K562 (cell line): Measurements from ENCODE around the gene PRR15L. TPM values are rescaled to one million over a fixed set of nuclear protein-coding genes. Genes with fewer than 3 reads are reported as not detected.

ENCODE experiments used
- ETV5 ChIP-seq: sonication (generic); formaldehyde crosslinking; IDR thresholded peaks from 2 replicates; pipeline ENCODE4 v1.4.0; 2020; ENCODE audit warnings: low read depth, mild to moderate bottlenecking, missing genetic modification reagents
- FOXA1 ChIP-seq: fragments of 450-650 bp; IDR thresholded peaks from 2 replicates; pipeline ENCODE4 v1.6.1; 2016; ENCODE audit warnings: mild to moderate bottlenecking, borderline replicate concordance
- GTF2A2 ChIP-seq: IDR thresholded peaks from 2 replicates; pipeline ENCODE4 v1.6.1; 2016; ENCODE audit warnings: mild to moderate bottlenecking, missing genetic modification characterization, missing compliant biosample characterization
- ILF3 ChIP-seq: fragments of 450-650 bp; IDR thresholded peaks from 2 replicates; pipeline ENCODE4 v1.6.1; 2018; ENCODE audit warnings: antibody characterized with exemption, mild to moderate bottlenecking, moderate library complexity, borderline replicate concordance
- MYC ChIP-seq, 2 experiments: fragments of 250-450 bp in 1 of 2; sonication (Bioruptor Pico) in 1 of 2; IDR thresholded peaks; 2 replicates each; pipeline versions ENCODE4 v1.5.1 to v1.6.1; 2012 to 2021; ENCODE audit warnings: low read depth in 2 of 2, borderline replicate concordance in 1 of 2, improper control_type of control experiment in 1 of 2, low read length in 1 of 2, mild to moderate bottlenecking in 1 of 2, moderate library complexity in 1 of 2
- NR2F6 ChIP-seq: fragments of 450-650 bp; formaldehyde crosslinking; IDR thresholded peaks from 2 replicates; pipeline ENCODE4 v1.4.0; 2020; ENCODE audit warnings: mild to moderate bottlenecking
- NRF1 ChIP-seq, 2 experiments: fragments of 450-650 bp; IDR thresholded peaks in 1 of 2; conservative IDR thresholded peaks in 1 of 2; 2 replicates each; pipeline ENCODE4 v1.6.1; 2014; ENCODE audit warnings: mild to moderate bottlenecking in 2 of 2
- PHF21A ChIP-seq: fragments of 450-650 bp; IDR thresholded peaks from 2 replicates; pipeline ENCODE4 v1.6.1; 2017; ENCODE audit warnings: low read depth, borderline replicate concordance
- TCFL5 ChIP-seq: fragments of 250-450 bp; sonication (Bioruptor Pico); conservative IDR thresholded peaks from 2 replicates; pipeline ENCODE4 v1.6.1; 2021; ENCODE audit warnings: mild to moderate bottlenecking, moderate library complexity, matching md5 sums
- XRCC3 ChIP-seq: fragments of 450-650 bp; IDR thresholded peaks from 2 replicates; pipeline ENCODE4 v1.6.1; 2017; ENCODE audit warnings: mild to moderate bottlenecking, moderate library complexity
- ZNF431 ChIP-seq: sonication (generic); formaldehyde crosslinking; IDR thresholded peaks from 2 replicates; pipeline ENCODE4 v1.8.0; 2022; ENCODE audit warnings: mild to moderate bottlenecking, missing genetic modification reagents
- ZNF696 ChIP-seq: fragments of 250-450 bp; sonication (Bioruptor Pico); conservative IDR thresholded peaks from 2 replicates; pipeline ENCODE4 v1.4.0; 2020; ENCODE audit warnings: mild to moderate bottlenecking, moderate library complexity
- ZNF766 ChIP-seq: fragments of 200-800 bp; sonication (Bioruptor generic); conservative IDR thresholded peaks from 2 replicates; pipeline ENCODE4 v1.6.1; 2016; ENCODE audit warnings: missing genetic modification characterization, missing compliant biosample characterization
- polyA plus RNA-seq, 8 experiments: library from polyadenylated mRNA; depleted of rRNA in 4 of 8; stranded (reverse) in 5 of 8; unstranded in 3 of 8; fragments of >200 nt; fragmentation: Nextera tagmentation in 2 of 8; fragmentation: Illumina TruSeq in 1 of 8; extraction: Ambion mirVana in 2 of 8; extraction: Trizol in 1 of 8; gene quantifications; 2 replicates each; pipeline versions ENCODE4 v1.2.1 to v1.2.3, GENCODE V29; 2011 to 2014; ENCODE audit warnings: inconsistent platforms in 1 of 8, missing spikeins in 1 of 8
- total RNA-seq, 7 experiments: library from RNA; depleted of rRNA in 6 of 7; stranded (reverse); fragments of >200 nt in 6 of 7; fragmentation: Illumina TruSeq in 2 of 7; extraction: Trizol in 2 of 7; gene quantifications; 2 replicates each; pipeline versions ENCODE4 v1.2.1 to v1.2.3, GENCODE V29; 2011 to 2021; ENCODE audit warnings: low replicate concordance in 1 of 7
- TF ChIP-seq, protein P1 (sequence below): IDR thresholded peaks from 3 replicates; pipeline ENCODE4 v1.6.1; 2011; ENCODE audit warnings: borderline replicate concordance, mild to moderate bottlenecking; ENCODE audit not compliant: insufficient read length, insufficient read depth
- TF ChIP-seq, protein P2 (sequence below): fragments of 250-450 bp; sonication (Bioruptor Pico); IDR thresholded peaks from 2 replicates; pipeline ENCODE4 v1.4.0; 2020; ENCODE audit warnings: borderline replicate concordance
- TF ChIP-seq, protein P3 (sequence below): sonication (generic); formaldehyde crosslinking; IDR thresholded peaks from 2 replicates; pipeline ENCODE4 v1.8.0; 2022; ENCODE audit warnings: mild to moderate bottlenecking, missing genetic modification reagents
- TF ChIP-seq, protein P4 (sequence below), 2 experiments: fragments of 250-450 bp in 1 of 2; fragments of 450-650 bp in 1 of 2; sonication (Bioruptor Pico) in 1 of 2; IDR thresholded peaks; 2 replicates each; pipeline versions ENCODE4 v1.6.1 to v1.8.0; 2016 to 2021; ENCODE audit warnings: mild to moderate bottlenecking in 2 of 2, moderate library complexity in 2 of 2, missing compliant biosample characterization in 1 of 2, missing genetic modification characterization in 1 of 2
- TF ChIP-seq, protein P5 (sequence below): fragments of 250-450 bp; sonication (Bioruptor Pico); IDR thresholded peaks from 2 replicates; pipeline ENCODE4 v1.4.0; 2020; ENCODE audit warnings: mild to moderate bottlenecking, moderate library complexity

PRR15L gene
- total and polyA plus RNA-seq, 9 of the 15 experiments (the other 6 are each of a cell fraction or from before 2014, with no cell fraction given), result 0.03 TPM; not detected in 8

DNA sequence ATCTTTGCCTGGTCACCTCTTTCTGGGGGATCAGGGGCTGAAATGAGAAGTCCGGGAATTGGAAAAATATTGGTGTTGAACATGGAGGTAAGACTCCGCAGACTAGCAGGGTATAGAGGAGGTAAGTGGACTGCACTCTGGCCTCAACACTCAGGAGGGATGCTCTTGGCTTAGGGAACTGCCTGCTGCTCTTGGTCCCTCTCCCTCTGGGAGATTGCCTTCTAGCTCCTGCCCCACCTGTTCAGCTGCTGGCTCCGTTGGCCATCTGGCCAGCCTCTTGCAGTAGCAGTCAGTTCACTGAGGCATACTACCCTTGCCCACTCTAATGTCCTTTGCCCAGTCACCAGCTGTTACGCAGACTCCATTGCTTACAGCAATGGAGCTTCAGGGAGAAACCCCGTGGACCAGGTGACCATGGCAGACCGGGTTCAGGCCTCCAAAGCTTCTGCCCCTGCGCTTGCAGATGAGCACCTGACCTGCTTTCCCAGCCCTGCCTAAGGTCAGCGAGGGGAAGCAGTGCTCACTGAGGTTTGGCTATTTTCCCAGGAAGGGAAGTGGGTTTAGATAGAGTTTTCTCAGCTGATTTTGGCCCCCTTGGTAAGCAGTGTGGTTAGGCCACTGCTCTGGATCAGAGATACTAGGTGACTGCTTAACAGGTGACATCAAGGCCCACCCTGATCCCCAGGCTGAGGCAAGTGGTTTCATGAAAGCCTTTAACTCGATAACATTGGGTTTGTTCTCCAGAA, 25.1 kb upstream of the PRR15L start (continued):
- TF ChIP-seq ZNF431 (CRISPR knock-in tag) (no peak), GTF2A2 (no peak), ILF3 (no peak), ETV5 (peak; percentile 35), MYC (IDR thresholded peaks at IDR 0.05; ENCODE audit: low read depth, low read length) (no peak), MYC (CRISPR knock-in tag; IDR thresholded peaks at IDR 0.05; ENCODE audit: borderline replicate concordance, low read depth) (no peak; the same call in 1 of the 2 replicates), XRCC3 (no peak), NRF1 (conservative IDR thresholded peaks at IDR 0.05 in 1 of 2, IDR thresholded peaks at IDR 0.05 in 1 of 2) (peak in 1 of 2 experiments; percentile 29; a peak in 2 of 4 replicates), ZNF766 (no peak), ZNF696 (CRISPR knock-in tag) (no peak), FOXA1 (no peak), TCFL5 (CRISPR knock-in tag) (no peak), NR2F6 (CRISPR knock-in tag) (no peak), PHF21A (no peak)
- TF ChIP-seq, protein P1, sequence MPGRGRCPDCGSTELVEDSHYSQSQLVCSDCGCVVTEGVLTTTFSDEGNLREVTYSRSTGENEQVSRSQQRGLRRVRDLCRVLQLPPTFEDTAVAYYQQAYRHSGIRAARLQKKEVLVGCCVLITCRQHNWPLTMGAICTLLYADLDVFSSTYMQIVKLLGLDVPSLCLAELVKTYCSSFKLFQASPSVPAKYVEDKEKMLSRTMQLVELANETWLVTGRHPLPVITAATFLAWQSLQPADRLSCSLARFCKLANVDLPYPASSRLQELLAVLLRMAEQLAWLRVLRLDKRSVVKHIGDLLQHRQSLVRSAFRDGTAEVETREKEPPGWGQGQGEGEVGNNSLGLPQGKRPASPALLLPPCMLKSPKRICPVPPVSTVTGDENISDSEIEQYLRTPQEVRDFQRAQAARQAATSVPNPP, result no peak
- TF ChIP-seq, protein P2, sequence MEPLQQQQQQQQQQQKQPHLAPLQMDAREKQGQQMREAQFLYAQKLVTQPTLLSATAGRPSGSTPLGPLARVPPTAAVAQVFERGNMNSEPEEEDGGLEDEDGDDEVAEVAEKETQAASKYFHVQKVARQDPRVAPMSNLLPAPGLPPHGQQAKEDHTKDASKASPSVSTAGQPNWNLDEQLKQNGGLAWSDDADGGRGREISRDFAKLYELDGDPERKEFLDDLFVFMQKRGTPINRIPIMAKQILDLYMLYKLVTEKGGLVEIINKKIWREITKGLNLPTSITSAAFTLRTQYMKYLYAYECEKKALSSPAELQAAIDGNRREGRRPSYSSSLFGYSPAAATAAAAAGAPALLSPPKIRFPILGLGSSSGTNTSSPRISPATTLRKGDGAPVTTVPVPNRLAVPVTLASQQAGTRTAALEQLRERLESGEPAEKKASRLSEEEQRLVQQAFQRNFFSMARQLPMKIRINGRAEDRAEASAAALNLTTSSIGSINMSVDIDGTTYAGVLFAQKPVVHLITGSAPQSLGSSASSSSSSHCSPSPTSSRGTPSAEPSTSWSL (CRISPR knock-in tag), result no peak
- TF ChIP-seq, protein P3, sequence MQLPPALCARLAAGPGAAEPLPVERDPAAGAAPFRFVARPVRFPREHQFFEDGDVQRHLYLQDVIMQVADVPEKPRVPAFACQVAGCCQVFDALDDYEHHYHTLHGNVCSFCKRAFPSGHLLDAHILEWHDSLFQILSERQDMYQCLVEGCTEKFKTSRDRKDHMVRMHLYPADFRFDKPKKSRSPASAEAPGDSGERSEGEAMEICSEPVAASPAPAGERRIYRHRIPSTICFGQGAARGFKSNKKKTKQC (CRISPR knock-in tag), result no peak
- TF ChIP-seq, protein P4, sequence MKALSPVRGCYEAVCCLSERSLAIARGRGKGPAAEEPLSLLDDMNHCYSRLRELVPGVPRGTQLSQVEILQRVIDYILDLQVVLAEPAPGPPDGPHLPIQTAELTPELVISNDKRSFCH (CRISPR knock-in tag; IDR thresholded peaks at IDR 0.05), result no peak
- TF ChIP-seq, protein P4 (tag; IDR thresholded peaks at IDR 0.05), result peak; percentile 15; the same call in 1 of the 2 replicates
- TF ChIP-seq, protein P5, sequence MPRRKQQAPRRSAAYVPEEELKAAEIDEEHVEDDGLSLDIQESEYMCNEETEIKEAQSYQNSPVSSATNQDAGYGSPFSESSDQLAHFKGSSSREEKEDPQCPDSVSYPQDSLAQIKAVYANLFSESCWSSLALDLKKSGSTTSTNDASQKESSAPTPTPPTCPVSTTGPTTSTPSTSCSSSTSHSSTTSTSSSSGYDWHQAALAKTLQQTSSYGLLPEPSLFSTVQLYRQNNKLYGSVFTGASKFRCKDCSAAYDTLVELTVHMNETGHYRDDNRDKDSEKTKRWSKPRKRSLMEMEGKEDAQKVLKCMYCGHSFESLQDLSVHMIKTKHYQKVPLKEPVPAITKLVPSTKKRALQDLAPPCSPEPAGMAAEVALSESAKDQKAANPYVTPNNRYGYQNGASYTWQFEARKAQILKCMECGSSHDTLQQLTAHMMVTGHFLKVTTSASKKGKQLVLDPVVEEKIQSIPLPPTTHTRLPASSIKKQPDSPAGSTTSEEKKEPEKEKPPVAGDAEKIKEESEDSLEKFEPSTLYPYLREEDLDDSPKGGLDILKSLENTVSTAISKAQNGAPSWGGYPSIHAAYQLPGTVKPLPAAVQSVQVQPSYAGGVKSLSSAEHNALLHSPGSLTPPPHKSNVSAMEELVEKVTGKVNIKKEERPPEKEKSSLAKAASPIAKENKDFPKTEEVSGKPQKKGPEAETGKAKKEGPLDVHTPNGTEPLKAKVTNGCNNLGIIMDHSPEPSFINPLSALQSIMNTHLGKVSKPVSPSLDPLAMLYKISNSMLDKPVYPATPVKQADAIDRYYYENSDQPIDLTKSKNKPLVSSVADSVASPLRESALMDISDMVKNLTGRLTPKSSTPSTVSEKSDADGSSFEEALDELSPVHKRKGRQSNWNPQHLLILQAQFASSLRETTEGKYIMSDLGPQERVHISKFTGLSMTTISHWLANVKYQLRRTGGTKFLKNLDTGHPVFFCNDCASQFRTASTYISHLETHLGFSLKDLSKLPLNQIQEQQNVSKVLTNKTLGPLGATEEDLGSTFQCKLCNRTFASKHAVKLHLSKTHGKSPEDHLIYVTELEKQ (CRISPR knock-in tag), result no peak
